Hippocampal formation (tissue), 2 donors: ENCODE measurements around the gene GSC2.

Source experiments
- DNase-seq, 2 donors: peaks; one replicate each; lab custom pipeline; 2025; lab: John Stamatoyannopoulos, UW

The GSC2 gene, protein sequence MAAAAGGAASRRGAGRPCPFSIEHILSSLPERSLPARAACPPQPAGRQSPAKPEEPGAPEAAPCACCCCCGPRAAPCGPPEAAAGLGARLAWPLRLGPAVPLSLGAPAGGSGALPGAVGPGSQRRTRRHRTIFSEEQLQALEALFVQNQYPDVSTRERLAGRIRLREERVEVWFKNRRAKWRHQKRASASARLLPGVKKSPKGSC

GRCh38 chr22:19149991-19150390, at the start of gene GSC2:
TSS of gene GSC2 (minus strand) at chr22:19150292. CDS start at chr22:19150283, 9 bp downstream.
- DNase-seq = no peak

DNA sequence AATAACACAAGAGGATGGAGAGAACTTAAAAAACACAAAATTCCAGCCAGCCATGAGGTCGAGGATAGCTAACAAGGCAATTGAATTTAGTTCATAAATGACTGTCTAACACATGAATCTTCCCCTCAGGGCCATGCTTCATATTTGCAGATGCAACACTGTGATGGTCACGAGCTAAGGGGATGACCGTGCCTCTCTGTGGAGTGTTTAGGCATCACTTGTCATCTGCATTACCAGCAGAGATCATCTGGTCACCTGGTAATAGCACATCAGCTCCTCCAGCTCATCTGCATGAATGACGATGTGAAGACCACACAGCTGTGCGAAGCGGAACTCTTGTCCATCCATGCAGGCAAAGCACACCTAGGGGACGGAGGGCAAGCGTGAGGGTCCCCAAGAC, 49.4 kb upstream of the GSC2 start:
- no peak for DNase-seq

GRCh38 chr22:19197997-19198865, 48.1 kb upstream of the GSC2 start:
- no peak for DNase-seq

GRCh38 chr22:19196841-19197612, 46.9 kb upstream of the GSC2 start:
- no peak for DNase-seq

- DNase-seq = no peak
Observed at GRCh38 chr22:19195796-19196731, 46.0 kb upstream of the GSC2 start.

DNA sequence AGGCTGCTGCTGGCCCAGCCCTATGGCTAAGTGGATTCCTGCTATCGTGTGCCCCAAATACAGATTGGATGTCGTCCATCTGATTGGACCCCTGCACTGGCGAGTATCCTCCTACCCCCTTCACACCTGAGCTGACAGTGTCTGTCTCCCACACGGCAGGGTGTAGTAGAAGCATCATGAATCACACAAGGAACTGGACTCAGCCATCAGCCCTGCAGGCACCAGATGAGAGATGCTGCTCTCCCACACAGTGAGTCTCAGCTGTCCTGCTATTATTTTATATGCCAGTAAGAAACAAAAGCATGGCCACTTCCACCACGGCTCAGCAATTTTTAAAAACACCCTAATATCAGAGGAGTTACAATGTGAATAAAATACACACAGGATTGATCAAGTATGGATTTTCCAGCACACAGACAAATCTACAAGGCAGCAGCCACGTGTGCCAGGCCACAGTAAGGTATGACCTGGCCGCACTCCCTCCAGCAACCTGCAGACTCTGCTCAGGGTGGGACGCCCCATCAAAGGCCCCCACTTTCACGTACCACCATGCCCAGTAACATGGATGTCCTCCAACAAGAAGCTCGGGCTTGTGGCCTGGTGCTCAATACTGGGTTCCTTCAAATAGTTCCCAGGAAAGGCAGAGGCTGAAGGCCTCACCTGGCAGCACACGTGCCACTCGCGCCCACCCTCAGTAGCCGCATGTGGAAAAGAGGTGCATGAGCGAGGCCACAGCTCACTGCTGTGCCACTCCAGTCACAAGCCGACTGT, 44.9 kb upstream of the GSC2 start:
- DNase-seq = no peak

DNA sequence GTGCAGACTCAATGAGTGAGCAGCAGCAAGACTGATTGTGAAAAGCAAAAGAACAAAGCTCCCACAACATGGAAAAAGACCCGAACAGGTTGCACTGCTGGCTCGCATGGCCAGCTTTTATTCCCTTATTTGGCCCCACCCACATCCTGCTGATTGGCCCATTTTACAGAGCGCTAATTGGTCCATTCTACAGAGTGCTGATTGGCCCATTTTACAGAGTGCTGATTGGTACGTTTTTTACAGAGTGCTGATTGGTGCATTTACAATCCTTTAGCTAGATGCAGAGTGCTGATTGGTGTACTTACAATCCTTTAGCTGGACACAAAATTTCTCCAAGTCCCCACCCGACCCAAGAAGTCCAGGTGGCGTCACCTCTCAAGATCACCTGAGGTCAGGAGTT, 43.8 kb upstream of the GSC2 start:
- no peak for DNase-seq

GRCh38 chr22:19187716-19188563, 37.8 kb upstream of the GSC2 start:
- DNase-seq = no peak

- DNase-seq = no peak
Observed at GRCh38 chr22:19184276-19184997, 34.3 kb upstream of the GSC2 start.

DNA sequence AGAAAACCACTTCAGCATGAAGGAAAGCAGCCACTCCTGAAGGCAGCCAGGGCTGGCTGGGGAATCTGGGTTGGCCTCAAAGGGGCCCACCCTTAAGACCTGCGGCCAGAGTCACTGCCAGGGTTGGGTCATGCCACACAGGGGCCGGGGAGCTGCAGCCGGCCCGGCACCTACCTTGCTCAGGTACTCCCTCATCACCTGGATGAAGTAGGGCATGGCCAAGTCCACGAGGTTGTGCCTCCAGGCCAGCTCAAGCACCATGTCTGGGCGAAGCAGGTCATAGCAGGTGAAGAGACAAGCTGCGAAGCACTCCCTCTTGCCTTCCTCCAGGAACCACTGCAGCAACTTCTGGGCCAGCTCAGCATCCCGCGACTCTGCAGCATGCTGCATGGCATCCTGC, 33.1 kb upstream of the GSC2 start:
- DNase-seq = no peak

DNA sequence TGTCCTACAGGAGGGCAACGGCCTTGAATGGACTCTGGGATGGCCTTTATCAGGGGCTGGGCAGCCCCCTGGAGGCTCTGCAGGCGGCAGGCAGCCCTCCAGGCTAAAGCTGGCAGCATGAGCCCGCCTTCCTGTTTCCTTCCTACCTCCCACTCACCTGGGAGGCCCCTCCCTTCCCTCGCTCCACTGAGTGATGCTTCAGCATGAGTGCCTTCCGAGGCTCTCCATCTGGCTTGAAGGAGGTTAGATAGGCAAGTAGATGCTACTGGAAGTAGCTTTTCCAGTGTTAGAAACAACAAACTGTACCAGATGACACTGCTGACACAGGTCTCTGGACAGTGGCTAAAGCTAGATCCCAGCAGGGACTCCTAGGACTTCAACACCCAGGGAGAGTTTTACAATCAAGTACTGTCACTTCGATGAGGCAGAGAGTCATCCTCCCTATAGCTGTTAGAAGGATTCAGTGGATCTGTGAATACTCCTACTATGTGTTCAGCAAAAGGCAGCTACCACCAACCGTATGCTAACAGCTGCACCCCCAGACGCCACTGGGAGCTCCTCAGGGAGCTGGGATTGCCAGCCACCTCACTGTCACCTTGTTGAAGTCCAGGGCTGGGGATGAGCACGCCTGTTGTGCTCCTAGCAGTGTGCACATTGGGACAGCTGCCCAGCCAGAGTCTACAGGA, 32.5 kb upstream of the GSC2 start:
- DNase-seq = no peak

- DNase-seq = no peak
Observed at GRCh38 chr22:19181786-19182471, 31.8 kb upstream of the GSC2 start.

DNA sequence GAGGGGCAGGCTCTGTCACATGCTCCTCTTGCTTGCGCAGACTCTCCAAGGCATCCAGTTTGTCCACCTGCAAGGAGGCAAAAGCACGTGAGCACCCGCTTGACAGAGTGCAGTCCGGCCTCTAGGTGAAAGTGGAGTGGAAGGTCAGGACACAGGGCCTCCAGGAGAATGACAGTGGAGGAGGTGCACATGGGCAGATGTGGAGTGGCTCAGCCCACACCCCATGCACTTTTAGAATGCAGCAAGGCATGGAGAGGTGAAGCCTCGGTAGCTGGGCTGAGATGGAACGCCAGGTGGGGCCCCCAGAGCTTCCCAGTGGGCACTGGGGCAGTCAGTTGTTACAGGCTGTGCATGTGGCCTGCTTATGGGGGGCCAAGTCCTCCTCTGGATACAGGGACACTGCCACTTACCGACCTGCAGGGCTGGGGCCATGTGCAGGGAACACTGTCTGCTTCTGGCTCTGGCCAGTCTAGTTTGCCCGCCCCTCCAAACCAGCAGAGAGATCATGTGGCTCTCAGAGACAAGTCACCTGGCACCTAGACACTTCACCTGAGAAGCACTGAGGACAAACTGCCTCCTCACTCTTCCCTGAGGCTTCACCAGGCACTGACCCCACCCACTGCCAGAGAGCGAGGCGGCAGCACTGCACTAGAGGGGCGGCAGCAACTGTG, 30.8 kb upstream of the GSC2 start:
- DNase-seq = no peak

- DNase-seq = no peak
Observed at GRCh38 chr22:19180234-19180633, 30.1 kb upstream of the GSC2 start.

GRCh38 chr22:19179497-19180048, 29.5 kb upstream of the GSC2 start:
- peak; percentile 74 to 78 for DNase-seq

- DNase-seq = peak; percentile 69 to 87
Observed at GRCh38 chr22:19178657-19179496, 28.8 kb upstream of the GSC2 start, which contains the start of gene SLC25A1. TSS of gene SLC25A1 (minus strand) at chr22:19178736. CDS start at chr22:19178673, 63 bp downstream.
